HG03280 (cell line): ENCODE data around the gene RTN3.

Experiments used
- ATAC-seq: cut with Tn5 transposase; IDR thresholded peaks from one replicate; pipeline ENCODE4 v1.9.1; 2021; ENCODE audit warnings: mild to moderate bottlenecking, moderate library complexity; ENCODE audit not compliant: unreplicated experiment

RTN3 gene

DNA sequence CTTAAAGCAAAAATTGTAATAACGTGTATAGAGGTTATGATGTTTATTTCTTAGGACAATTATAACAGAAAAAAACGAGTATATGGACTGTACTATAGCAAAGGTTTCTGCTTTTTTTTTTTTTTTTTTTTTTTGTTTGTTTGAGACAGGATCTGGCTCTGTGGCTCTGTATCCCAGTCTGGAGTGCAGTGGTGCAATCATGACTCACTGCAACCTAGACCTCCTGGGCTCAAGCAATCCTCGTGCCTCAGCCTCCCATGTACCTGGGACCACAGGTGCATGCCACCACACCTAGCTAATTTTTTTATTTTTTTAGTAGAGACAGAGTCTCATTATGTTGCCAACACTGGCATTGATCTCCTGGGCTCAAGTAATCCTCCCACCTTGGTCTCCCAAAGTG is 48.0 kb downstream of the RTN3 start:
- no peak for ATAC-seq

DNA sequence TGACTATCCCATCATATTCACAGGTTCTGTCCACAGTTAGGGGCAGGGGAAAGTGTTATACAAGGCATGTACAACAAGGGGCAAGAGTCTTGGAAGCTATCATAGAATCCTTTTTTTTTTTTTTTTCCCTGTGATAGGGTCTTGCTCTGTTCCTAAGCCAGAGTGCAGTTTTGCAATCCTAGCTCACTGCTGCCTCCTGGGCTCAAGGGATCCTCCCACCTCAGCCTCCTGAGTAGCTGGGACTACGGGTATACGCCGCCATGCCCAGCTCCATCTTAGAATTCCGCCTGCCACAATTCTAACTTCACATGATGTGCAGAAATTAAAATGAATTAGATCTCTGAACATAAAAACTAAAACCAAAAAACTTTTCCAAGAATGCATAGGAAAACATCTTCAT is 55.6 kb downstream of the RTN3 start:
- no peak for ATAC-seq

DNA sequence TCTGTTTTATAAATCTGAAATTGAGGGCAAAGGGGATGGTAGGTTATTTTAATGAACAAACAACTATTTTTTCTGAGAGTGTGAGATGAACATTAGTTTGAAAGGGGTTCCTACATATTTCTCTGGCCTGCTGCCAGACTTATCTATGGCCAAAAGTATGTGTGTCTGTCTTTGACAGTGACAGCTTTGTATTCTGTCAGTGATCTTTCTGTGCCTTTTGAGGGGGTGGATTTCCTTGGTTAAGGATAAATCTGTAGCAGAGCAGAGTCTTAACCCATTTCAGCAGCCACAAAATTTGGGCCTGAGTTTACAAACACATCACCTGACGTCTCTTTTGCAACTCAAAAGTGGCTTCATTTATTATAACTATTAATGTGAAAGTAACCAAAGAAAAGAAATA is 56.4 kb downstream of the RTN3 start:
- no peak for ATAC-seq

DNA sequence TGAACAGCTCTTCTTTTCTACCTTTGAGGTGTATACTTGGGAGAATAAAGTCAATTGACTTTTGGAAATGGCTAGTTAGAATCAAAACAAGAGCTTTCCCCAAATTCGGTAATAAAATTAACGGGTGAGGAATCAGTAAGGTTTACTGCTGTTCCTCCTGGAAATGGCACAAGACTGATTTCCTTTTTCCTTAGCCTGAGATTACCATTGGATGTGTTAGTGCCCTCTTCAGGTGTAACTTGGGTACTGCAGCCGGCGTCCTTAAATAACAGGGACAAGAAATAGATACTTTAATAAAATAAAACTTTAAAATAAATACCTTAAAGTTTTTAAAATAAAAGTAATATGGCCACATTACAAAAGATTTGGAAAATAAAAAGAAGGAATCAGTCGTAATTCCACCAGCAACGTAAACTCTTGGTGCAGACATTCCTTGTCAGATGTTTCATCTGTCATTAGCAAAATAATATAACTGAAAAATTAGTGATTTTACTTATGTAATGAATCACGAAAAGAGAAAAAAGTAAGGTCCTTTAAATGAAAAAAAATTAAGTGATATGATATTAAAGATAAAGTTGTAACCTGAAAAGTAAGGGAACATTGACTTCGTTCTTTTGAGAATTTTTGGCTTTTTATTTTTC is 57.5 kb downstream of the RTN3 start:
- ATAC-seq, result no peak

DNA sequence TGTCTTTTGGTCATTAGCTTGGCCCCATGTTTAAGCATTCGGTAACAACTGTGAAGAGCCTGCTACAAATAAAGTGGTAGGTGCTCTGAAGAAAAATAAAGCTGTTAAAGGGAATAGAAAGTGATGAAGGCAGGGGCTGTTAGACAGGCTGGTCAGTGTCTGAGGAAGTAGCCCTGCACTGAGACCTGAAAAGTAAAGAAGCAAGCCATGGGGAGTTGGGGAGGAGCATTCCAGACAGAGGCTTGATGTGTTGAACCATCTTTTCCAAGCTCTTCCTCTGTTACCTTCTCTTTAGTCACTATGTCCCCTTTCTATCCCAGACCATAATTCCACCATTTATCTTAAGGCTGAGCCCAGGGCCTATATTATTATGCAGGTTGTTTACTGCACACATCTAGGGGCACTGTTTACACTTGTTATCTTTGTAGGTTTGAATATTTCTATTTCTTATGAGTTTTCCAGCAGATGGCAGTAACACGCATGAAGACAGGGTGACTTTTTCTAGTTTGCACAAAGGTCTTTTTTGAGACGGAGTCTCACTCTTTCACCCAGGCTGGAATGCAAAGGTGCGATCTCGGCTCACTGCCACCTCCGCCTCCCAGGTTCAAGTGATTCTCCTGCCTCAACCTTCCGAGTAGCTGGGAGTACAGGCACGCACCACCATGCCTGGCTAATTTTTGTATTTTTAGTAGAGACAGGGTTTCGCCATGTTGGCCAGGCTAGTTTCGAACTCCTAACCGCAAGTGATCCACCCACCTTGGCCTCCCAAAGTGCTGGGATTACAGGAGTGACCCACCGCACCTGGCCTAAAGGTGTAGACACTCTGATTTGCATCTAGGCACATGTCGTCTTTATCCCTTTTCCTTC is 64.2 kb downstream of the RTN3 start:
- no peak for ATAC-seq

DNA sequence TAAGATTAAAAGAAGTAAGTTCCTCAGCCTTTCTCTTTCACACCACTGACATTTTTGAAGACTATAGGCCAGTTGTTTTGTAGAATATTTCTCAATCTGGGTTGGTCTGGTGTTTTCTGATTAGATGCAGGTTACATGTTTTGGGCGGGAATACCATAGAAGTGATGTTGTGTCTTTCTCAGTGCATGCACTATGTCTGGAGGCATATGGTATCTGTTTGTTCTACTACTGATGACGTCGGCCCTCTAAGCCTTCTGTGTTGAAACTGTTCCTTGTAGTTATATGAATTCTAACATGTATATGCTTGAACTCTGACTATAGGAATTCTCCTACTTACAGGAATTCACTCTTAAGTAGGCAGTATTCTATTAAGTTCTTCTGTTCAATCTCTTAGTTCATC is 65.7 kb downstream of the RTN3 start:
- no peak for ATAC-seq

GRCh38 chr11:63749624-63750023 is 68.3 kb downstream of the RTN3 start:
- ATAC-seq, result no peak

DNA sequence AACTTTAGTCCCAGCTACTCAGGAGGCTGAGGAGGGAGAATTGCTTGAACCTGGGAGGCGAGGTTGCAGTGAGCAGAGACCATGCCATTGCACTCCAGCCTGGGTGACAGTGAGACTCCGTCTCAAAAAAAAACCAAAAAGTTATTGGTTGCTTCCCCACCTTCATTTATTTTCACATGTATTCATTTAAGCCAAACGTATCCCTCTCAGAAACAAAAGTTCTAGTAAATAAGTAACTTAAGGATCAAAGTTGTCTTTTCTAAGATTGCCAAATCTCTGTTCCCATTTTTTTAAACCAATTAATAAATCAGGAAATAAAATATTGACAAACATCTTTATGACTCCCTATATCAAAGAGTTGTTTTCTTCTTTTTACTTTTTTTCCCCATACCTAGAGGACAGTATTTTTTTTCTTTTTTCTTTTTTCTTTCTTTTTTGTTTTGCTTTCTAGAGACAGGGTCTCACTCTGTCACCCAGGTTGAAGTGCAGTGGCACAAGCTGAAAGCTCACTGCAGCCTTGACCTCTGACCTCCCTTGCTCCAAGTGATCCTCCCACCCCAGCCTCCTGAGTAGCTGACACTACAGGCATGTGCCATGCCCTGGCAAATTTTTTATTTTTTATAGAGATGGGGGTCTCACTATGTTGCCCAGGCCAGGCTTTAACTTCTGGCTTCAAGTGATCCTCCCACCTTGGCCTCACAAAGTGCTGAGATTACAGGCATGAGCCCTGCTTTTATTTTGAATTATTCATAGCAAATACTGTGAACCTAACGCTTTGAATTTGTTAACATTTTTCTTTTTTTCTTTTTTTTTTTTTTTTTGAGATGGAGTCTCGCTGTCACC is 75.8 kb downstream of the RTN3 start:
- no peak for ATAC-seq

DNA sequence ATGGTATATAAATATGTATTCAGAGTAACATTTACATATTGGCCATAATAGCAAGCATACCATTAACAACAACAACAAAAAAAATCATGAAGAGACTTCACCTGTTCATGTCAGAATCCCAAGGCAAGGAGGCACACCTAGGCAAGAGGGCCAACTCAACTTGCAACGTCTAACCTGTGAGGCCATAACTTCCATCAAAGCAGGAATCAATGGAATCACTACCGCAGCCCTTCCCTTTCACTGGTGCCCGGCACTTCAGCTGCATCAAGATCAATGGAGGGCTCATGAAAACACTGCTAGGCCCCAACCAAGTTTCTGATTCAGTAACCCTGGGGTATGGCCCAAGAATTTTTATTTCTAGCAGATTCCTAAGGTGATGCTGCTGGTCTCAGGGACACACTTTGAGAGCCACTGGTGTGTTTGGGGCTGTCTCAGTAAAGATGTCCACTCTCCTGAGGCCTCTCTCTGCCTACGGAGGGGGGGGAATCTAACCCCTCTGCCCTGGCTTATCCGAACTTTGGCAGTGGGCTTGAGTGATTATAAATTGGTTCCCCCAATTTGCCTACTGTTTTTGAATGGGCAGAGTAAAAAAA is 79.3 kb downstream of the RTN3 start:
- ATAC-seq, result no peak

- ATAC-seq, result no peak
These were observed 79.9 kb downstream of the RTN3 start for GRCh38 chr11:63761188-63761587.

DNA sequence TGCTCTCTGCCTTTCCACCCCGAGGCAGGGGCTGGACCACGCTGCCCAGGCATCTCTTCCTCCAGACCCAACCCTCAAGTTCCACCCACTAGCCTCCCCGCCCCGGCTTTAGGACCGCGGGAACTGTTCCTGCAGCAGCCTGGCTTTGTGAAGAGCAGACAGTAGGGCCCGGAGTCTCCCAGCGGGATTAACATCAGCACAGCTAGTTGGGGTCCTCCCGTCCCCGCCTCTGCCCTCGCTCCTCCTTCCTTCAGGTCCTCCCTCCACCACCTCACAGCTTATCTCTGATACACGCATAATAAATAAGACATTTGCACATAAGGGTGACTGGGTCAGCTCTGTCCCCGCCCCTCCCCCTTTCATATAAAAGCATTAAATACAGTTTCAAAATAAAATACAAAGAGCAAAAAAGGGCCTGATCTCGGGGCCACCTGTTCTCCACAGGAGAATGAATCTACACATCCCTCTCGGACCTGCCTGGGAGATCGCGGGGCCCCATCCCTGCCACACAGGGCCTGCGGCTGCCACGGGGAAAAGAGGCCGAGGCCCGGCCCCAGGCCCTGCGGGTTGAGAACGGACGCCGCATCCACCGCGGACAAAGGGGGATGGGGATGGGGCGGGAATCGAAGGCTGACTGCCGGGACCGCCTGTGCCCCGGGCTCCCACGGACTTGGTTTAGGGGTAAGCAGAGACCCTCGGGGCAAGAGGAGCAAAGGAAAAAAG is 80.8 kb downstream of the RTN3 start:
- no peak for ATAC-seq

DNA sequence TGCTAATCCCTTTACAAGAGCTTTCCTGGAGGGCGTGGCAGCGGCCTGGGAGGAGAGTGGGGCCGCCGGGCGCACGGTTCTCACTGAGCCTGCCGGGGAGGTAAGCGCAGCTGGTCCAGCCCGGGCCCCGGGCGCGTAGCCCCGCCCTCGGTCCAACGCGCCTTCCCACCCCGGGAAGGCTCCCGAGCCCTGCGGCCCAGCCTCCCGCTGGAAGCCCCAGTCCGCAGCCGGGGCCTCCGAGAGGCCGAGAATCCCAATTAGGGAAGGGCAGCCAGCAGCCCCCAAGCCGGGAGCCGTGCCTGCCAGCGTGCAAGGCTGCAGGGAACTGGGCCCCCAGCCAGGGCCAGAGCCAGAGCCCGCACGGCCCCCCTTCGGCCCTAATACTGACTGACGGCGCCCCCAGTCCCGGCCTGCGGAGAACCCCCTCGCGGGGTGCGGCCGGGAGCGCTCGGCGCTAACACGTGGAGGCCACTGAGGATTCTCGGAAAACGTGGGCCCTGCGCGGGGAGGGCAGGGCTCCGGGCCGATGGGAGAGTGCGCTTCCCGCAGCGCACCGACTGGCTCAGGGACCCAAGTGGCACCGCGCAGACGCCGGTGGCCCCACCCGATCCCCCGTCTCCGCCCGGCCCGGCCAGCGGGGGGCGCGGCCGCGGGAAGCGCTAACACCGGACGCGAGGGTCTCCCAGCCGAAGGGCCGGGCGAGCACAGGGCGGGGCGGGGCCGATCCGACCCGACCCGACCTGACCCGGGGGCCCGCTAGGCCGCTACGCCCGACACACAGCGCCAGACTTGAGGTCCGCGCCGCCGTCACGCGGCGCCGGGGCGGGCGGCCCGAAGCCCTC is 81.6 kb downstream of the RTN3 start:
- no peak for ATAC-seq

- ATAC-seq, result no peak
These were observed 82.4 kb downstream of the RTN3 start for GRCh38 chr11:63763496-63764339.

DNA sequence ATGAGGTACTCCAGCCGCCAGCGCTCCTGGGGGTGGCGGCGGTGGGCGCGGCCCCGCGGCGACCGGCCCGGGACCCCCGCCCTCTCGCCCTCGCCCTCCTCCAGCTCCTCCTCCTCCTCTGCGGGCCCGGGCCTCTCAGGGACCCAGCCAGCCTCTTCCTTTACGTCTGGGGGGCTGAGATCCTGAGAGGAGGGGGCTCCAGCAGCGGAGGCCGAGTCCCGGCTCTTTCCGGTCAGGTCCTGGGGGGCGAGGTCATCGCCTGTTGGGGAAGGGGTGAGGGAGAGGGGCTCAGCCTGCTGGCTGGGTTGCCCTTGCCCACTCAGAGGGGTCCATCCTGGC is 83.0 kb downstream of the RTN3 start:
- ATAC-seq, result no peak

GRCh38 chr11:63764679-63765647 is 83.7 kb downstream of the RTN3 start:
- ATAC-seq, result no peak

GRCh38 chr11:63765688-63766241 is 84.5 kb downstream of the RTN3 start:
- no peak for ATAC-seq

GRCh38 chr11:63766531-63767235 is 85.4 kb downstream of the RTN3 start:
- ATAC-seq, result no peak
